K562 (cell line): ENCODE measurements around the gene OVOL2. TPM values are rescaled to one million over a fixed set of nuclear protein-coding genes. Genes with fewer than 3 reads are reported as not detected.

Experiments used
- SAFB ChIP-seq: fragments of 200-400 bp; formaldehyde crosslinking; IDR thresholded peaks from 2 replicates; pipeline ENCODE4 v1.6.1; 2017; ENCODE audit warnings: low read depth, low read length, borderline replicate concordance
- ZBTB40 ChIP-seq, 2 experiments: fragments of 450-650 bp in 1 of 2; sonication (generic) in 1 of 2; formaldehyde crosslinking in 1 of 2; IDR thresholded peaks; 2 replicates each; pipeline versions ENCODE4 v1.7.1 to v1.9.0; 2016 to 2022; ENCODE audit warnings: inconsistent platforms in 1 of 2, mild to moderate bottlenecking in 1 of 2, missing genetic modification reagents in 1 of 2
- ZNF277 ChIP-seq: fragments of 250-450 bp; sonication (Bioruptor Pico); IDR thresholded peaks from 2 replicates; pipeline ENCODE4 v1.8.0; 2022; ENCODE audit warnings: inconsistent platforms, mild to moderate bottlenecking, moderate library complexity, borderline replicate concordance
- ZNF699 ChIP-seq: fragments of 250-450 bp; sonication (Bioruptor Pico); IDR thresholded peaks from 2 replicates; pipeline ENCODE4 v1.8.0; 2021; ENCODE audit warnings: mild to moderate bottlenecking, moderate library complexity; ENCODE audit not compliant: insufficient replicate concordance
- polyA plus RNA-seq, 8 experiments: library from polyadenylated mRNA; depleted of rRNA in 4 of 8; stranded (reverse) in 5 of 8; unstranded in 3 of 8; fragments of >200 nt; fragmentation: Nextera tagmentation in 2 of 8; fragmentation: Illumina TruSeq in 1 of 8; extraction: Ambion mirVana in 2 of 8; extraction: Trizol in 1 of 8; gene quantifications; 2 replicates each; pipeline versions ENCODE4 v1.2.1 to v1.2.3, GENCODE V29; 2011 to 2014; ENCODE audit warnings: inconsistent platforms in 1 of 8, missing spikeins in 1 of 8
- total RNA-seq, 7 experiments: library from RNA; depleted of rRNA in 6 of 7; stranded (reverse); fragments of >200 nt in 6 of 7; fragmentation: Illumina TruSeq in 2 of 7; extraction: Trizol in 2 of 7; gene quantifications; 2 replicates each; pipeline versions ENCODE4 v1.2.1 to v1.2.3, GENCODE V29; 2011 to 2021; ENCODE audit warnings: low replicate concordance in 1 of 7

OVOL2 gene
- total and polyA plus RNA-seq, 9 of the 15 experiments (the other 6 are each of a cell fraction or from before 2014, with no cell fraction given) = not detected

- no peak for TF ChIP-seq ZBTB40 (IDR thresholded peaks at IDR 0.05)
- no peak for TF ChIP-seq ZBTB40 (CRISPR knock-in tag; IDR thresholded peaks at IDR 0.05)
- TF ChIP-seq SAFB = no peak
- no peak for TF ChIP-seq ZNF277 (CRISPR knock-in tag)
- no peak for TF ChIP-seq ZNF699 (CRISPR knock-in tag)
- TF ChIP-seq, all 486 proteins: peak for 0
Observed at GRCh38 chr20:18042229-18042628, 15.5 kb downstream of the OVOL2 start (continued).
